BJ (cell line): ENCODE results near the gene TRAPPC3. TPM values are rescaled to one million over a fixed set of nuclear protein-coding genes. Genes with fewer than 3 reads are reported as not detected.

Experiments used
- CTCF ChIA-PET: fragments of 350-600 bp; formaldehyde crosslinking; extraction: SDS; loops from one replicate; lab custom pipeline; 2021; ENCODE audit warnings: antibody characterized with exemption, inconsistent platforms; lab: Yijun Ruan, JAX
- POLR2A ChIA-PET: fragments of 300-600 bp; sonication (Branson Sonifier 250); formaldehyde crosslinking; extraction: SDS; loops from one replicate; lab custom pipeline; 2021; ENCODE audit warnings: antibody characterized with exemption; lab: Charles Lee
- DNase-seq: peaks from one replicate; pipeline ENCODE4 v3.0.0-alpha.2; 2011; ENCODE audit warnings: low read depth
- H3K27me3 ChIP-seq: 2 replicates; pipeline ENCODE4 v1.6.0; 2011; ENCODE audit warnings: low read length; ENCODE audit not compliant: control insufficient read depth, insufficient read depth
- H3K36me3 ChIP-seq: 2 replicates; pipeline ENCODE4 v1.5.1; 2011; ENCODE audit warnings: low read length; ENCODE audit not compliant: control insufficient read depth, insufficient read depth
- H3K4me3 ChIP-seq: 2 replicates; pipeline ENCODE4 v1.5.1; 2011; ENCODE audit warnings: low read depth, mild to moderate bottlenecking, control low read depth, low read length
- CTCF ChIP-seq: IDR thresholded peaks from 2 replicates; pipeline ENCODE4 v1.5.1; 2011; ENCODE audit warnings: low read depth, mild to moderate bottlenecking, control low read depth, inconsistent platforms, low read length, moderate library complexity; ENCODE audit not compliant: insufficient read depth
- polyA plus RNA-seq: library from polyadenylated mRNA; depleted of rRNA; stranded (reverse); fragments of >200 nt; gene quantifications from 2 replicates; pipeline ENCODE4 v1.2.3, GENCODE V29; 2011

The TRAPPC3 gene
- polyA plus RNA-seq, 1 experiment = 65.4 TPM

- CTCF ChIA-PET = interaction anchor here (0.6 to 17.9 kb wide), 15 partner anchors 9 to 209 kb away, joined by 3 to 382 read pairs (median 4); partner anchors contain the start of genes MAP7D1 and TRAPPC3
- Histone ChIP-seq H3K27me3 (no peaks in the 10 kb centered on the region), H3K36me3 (peaks cover 5% of the 10 kb centered on the region; the same call in 1 of the 2 replicates), H3K4me3 (no peak overlapping the region)
- TF ChIP-seq CTCF = peak; percentile 79
- DNase-seq = no peak
- POLR2A ChIA-PET = interaction anchor here (1.1 kb wide), 1 partner anchor 34 kb away, joined by 3 read pairs; no protein-coding TSS in a partner anchor
Measured at GRCh38 chr1:36099681-36100341, 49.5 kb downstream of the TRAPPC3 start.

- Histone ChIP-seq H3K4me3 (no peak overlapping the region), H3K27me3 (no peaks in the 10 kb centered on the region), H3K36me3 (peaks cover 10% of the 10 kb centered on the region)
- POLR2A ChIA-PET = no interaction called here
- TF ChIP-seq CTCF = no peak
- CTCF ChIA-PET = interaction anchor here (0.6 to 17.9 kb wide), 6 partner anchors 19 to 125 kb away, joined by 3 to 382 read pairs (median 19); partner anchors contain the start of genes THRAP3 and TRAPPC3
- DNase-seq = no peak
Measured at GRCh38 chr1:36098650-36099365, 50.5 kb downstream of the TRAPPC3 start.

GRCh38 chr1:36097693-36098585 is 51.3 kb downstream of the TRAPPC3 start:
- ChIA-PET CTCF (interaction anchor here (0.6 to 17.9 kb wide), 8 partner anchors 15 to 126 kb away, joined by 3 to 382 read pairs (median 9); partner anchors contain the start of genes THRAP3 and TRAPPC3), POLR2A (interaction anchor here (0.5 kb wide), 1 partner anchor 312 kb away, joined by 3 read pairs; no protein-coding TSS in a partner anchor)
- DNase-seq = no peak
- no peak for TF ChIP-seq CTCF
- no peaks in the 10 kb centered on the region for H3K27me3 ChIP-seq
- H3K36me3 ChIP-seq = peaks cover 17% of the 10 kb centered on the region
- no peak overlapping the region for H3K4me3 ChIP-seq

- TF ChIP-seq CTCF = peak; percentile 42
- ChIA-PET CTCF (interaction anchor here (0.6 to 17.9 kb wide), 11 partner anchors 16 to 188 kb away, joined by 3 to 382 read pairs (median 4); partner anchors contain the start of genes THRAP3 and TRAPPC3), POLR2A (interaction anchor here (0.5 kb wide), 1 partner anchor 313 kb away, joined by 3 read pairs; no protein-coding TSS in a partner anchor)
- Histone ChIP-seq H3K4me3 (no peak overlapping the region), H3K27me3 (no peaks in the 10 kb centered on the region), H3K36me3 (peaks cover 27% of the 10 kb centered on the region)
- DNase-seq = no peak
Measured at GRCh38 chr1:36096500-36097432, 52.5 kb downstream of the TRAPPC3 start.
